Measurements from ENCODE around the gene EPO. TPM values are rescaled to one million over a fixed set of nuclear protein-coding genes. Genes with fewer than 3 reads are reported as not detected.

Gene EPO
- total RNA-seq, 4 donors from 2014 or later = 1.1 TPM; not detected in 3

- no peak for TF ChIP-seq CTCF (IDR thresholded peaks at IDR 0.05)
- no peak for TF ChIP-seq POLR2A (IDR thresholded peaks at IDR 0.05)
- Histone ChIP-seq H3K4me1 (no peaks in the 10 kb centered on the region), H3K9me3 (no peaks in the 10 kb centered on the region), H3K36me3 (no peaks in the 10 kb centered on the region), H3K4me3 (no peak overlapping the region), H3K27ac (no peak overlapping the region), H3K27me3 (no peaks in the 10 kb centered on the region)
- DNase-seq = no peak
- intact Hi-C loops (cut with DNase I; ENCODE audit: low total_unique reads) = no loop called here
These were observed 43.4 kb downstream of the EPO start for GRCh38 chr7:100763556-100764140.

GRCh38 chr7:100764841-100765240 lies 44.6 kb downstream of the EPO start:
- H3K4me3 ChIP-seq = no peak overlapping the region
- TF ChIP-seq POLR2A (IDR thresholded peaks at IDR 0.05) (no peak), CTCF (IDR thresholded peaks at IDR 0.05) (no peak)
- no peaks in the 10 kb centered on the region for H3K36me3 ChIP-seq
- H3K9me3 ChIP-seq = no peaks in the 10 kb centered on the region
- no peaks in the 10 kb centered on the region for H3K4me1 ChIP-seq
- H3K27ac ChIP-seq = no peak overlapping the region
- no peak for DNase-seq
- intact Hi-C loops (cut with DNase I; ENCODE audit: low total_unique reads) = no loop called here
- no peaks in the 10 kb centered on the region for H3K27me3 ChIP-seq

- Histone ChIP-seq H3K36me3 (no peaks in the 10 kb centered on the region), H3K9me3 (no peaks in the 10 kb centered on the region), H3K27ac (no peak overlapping the region), H3K4me1 (no peaks in the 10 kb centered on the region), H3K27me3 (no peaks in the 10 kb centered on the region), H3K4me3 (no peak overlapping the region)
- intact Hi-C loops (cut with DNase I; ENCODE audit: low total_unique reads) = no loop called here
- DNase-seq = no peak
- no peak for TF ChIP-seq POLR2A (IDR thresholded peaks at IDR 0.05)
- no peak for TF ChIP-seq CTCF (IDR thresholded peaks at IDR 0.05)
These were observed 45.0 kb downstream of the EPO start for GRCh38 chr7:100765250-100765649.

- intact Hi-C loops (cut with DNase I; ENCODE audit: low total_unique reads) = no loop called here
- Histone ChIP-seq H3K9me3 (no peaks in the 10 kb centered on the region), H3K27ac (no peak overlapping the region), H3K36me3 (no peaks in the 10 kb centered on the region), H3K4me3 (no peak overlapping the region), H3K4me1 (no peaks in the 10 kb centered on the region), H3K27me3 (no peaks in the 10 kb centered on the region)
- no peak for DNase-seq
- TF ChIP-seq CTCF (IDR thresholded peaks at IDR 0.05) (no peak), POLR2A (IDR thresholded peaks at IDR 0.05) (no peak)
These were observed 48.5 kb downstream of the EPO start for GRCh38 chr7:100768784-100769183.

Other genes with a start within 250 kb of the EPO start
- 10 to 100 TPM; 17.6 to 40.3 (median 19.5) TPM for gene TSC22D4, start 241.3 kb upstream of the EPO start, total RNA-seq
- gene NYAP1, start 236.5 kb upstream of the EPO start, total RNA-seq = 1 to 10 TPM in 2 of 4 donors, under 1 TPM in 2; 0.29 to 6.5 (median 2.4) TPM
- gene AGFG2, start 181.3 kb upstream of the EPO start, total RNA-seq = 10 to 100 TPM in 3 of 4 donors, 1 to 10 TPM in 1; 6.8 to 64.4 (median 20.4) TPM
- gene SAP25, start 146.6 kb upstream of the EPO start, total RNA-seq = 1 to 10 TPM in 1 of 4 donors, under 1 TPM in 1, not detected in 2; 0.69 to 6.0 TPM
- gene LRCH4, start 134.3 kb upstream of the EPO start, total RNA-seq = 100 to 1,000 TPM in 1 of 4 donors, 10 to 100 TPM in 3; 11.5 to 179 (median 56.8) TPM
- 1 to 10 TPM in 2 of 4 donors, not detected in 2; 2.9 to 4.9 TPM for gene FBXO24, start 134.1 kb upstream of the EPO start, total RNA-seq
- 100 to 1,000 TPM in 1 of 4 donors, 10 to 100 TPM in 2, 1 to 10 TPM in 1; 6.2 to 151 (median 57.8) TPM for gene PCOLCE, start 118.1 kb upstream of the EPO start, total RNA-seq
- 10 to 100 TPM in 2 of 4 donors, 1 to 10 TPM in 2; 1.3 to 35.3 (median 15.1) TPM for gene MOSPD3, start 107.9 kb upstream of the EPO start, total RNA-seq
- gene TFR2, start 78.9 kb upstream of the EPO start, total RNA-seq = 1 to 10 TPM in 1 of 4 donors, under 1 TPM in 1, not detected in 2; 0.43 to 2.0 TPM
- not detected for gene ACTL6B, start 64.0 kb upstream of the EPO start, total RNA-seq
- gene GNB2, start 46.7 kb upstream of the EPO start, total RNA-seq = 100 to 1,000 TPM in 2 of 4 donors, 10 to 100 TPM in 2; 72.0 to 245 (median 94.3) TPM
- 10 to 100 TPM in 3 of 4 donors, 1 to 10 TPM in 1; 9.7 to 90.9 (median 31.9) TPM for gene GIGYF1, start 26.2 kb upstream of the EPO start, total RNA-seq
- gene POP7, start 14.3 kb upstream of the EPO start, total RNA-seq = 10 to 100 TPM; 16.4 to 53.8 (median 23.8) TPM
- under 1 TPM in 1 of 4 donors, not detected in 3; 0.07 TPM for gene ZAN, start 13.1 kb downstream of the EPO start, total RNA-seq
- gene EPHB4, start 107.1 kb downstream of the EPO start, total RNA-seq = 100 to 1,000 TPM in 3 of 4 donors, 10 to 100 TPM in 1; 73.5 to 374 (median 163) TPM
- gene SLC12A9, start 132.2 kb downstream of the EPO start, total RNA-seq = 10 to 100 TPM in 3 of 4 donors, 1 to 10 TPM in 1; 9.0 to 36.9 (median 25.9) TPM
- gene TRIP6, start 146.9 kb downstream of the EPO start, total RNA-seq = 100 to 1,000 TPM in 1 of 4 donors, 10 to 100 TPM in 3; 26.2 to 105 (median 61.6) TPM
- 100 to 1,000 TPM in 1 of 4 donors, 10 to 100 TPM in 3; 17.1 to 185 (median 41.1) TPM for gene SRRT, start 154.6 kb downstream of the EPO start, total RNA-seq
- 1 to 10 TPM in 3 of 4 donors, not detected in 1; 4.8 to 9.7 (median 5.0) TPM for gene UFSP1, start 169.2 kb downstream of the EPO start, total RNA-seq
- gene ACHE, start 175.4 kb downstream of the EPO start, total RNA-seq = 10 to 100 TPM in 3 of 4 donors, 1 to 10 TPM in 1; 6.7 to 55.9 (median 14.5) TPM
- under 1 TPM in 1 of 4 donors, not detected in 3; 0.09 TPM for gene MUC3A, start 229.1 kb downstream of the EPO start, total RNA-seq
- gene MUC12, start 249.1 kb downstream of the EPO start, total RNA-seq = 10 to 100 TPM in 1 of 4 donors, under 1 TPM in 2, not detected in 1; 0.03 to 14.9 (median 0.29) TPM